NT2/D1 (cell line): ENCODE results near the gene EVPLL.
A peak's percentile ranks its signal among the peaks of the same experiment; 100 is the strongest.
"Not testable (repeated sequence)": the region's sequence is repeated elsewhere in the genome, so short reads cannot be mapped to it uniquely, and the experiment has no call there.

ENCODE experiments used
- DNase-seq: peaks from one replicate; pipeline ENCODE4 v3.0.0-alpha.2; 2011; ENCODE audit warnings: low read depth, low spot score
- H3K27me3 ChIP-seq: 2 replicates; pipeline ENCODE4 v1.6.0; 2011; ENCODE audit warnings: mild to moderate bottlenecking; ENCODE audit not compliant: insufficient read length, insufficient read depth
- H3K36me3 ChIP-seq: 2 replicates; pipeline ENCODE4 v1.6.1; 2011; ENCODE audit warnings: mild to moderate bottlenecking, low read length, mixed read lengths; ENCODE audit not compliant: insufficient read depth, insufficient read length
- H3K4me1 ChIP-seq: 2 replicates; pipeline ENCODE4 v1.5.1; 2011; ENCODE audit not compliant: insufficient read depth, insufficient read length
- H3K4me3 ChIP-seq: 2 replicates; pipeline ENCODE4 v1.5.1; 2011; ENCODE audit warnings: low read depth; ENCODE audit not compliant: insufficient read length
- H3K9ac ChIP-seq: 2 replicates; pipeline ENCODE4 v1.6.0; 2011; ENCODE audit warnings: low read depth; ENCODE audit not compliant: insufficient read length
- H3K9me3 ChIP-seq: 2 replicates; pipeline ENCODE4 v1.5.1; 2011; ENCODE audit warnings: mild to moderate bottlenecking, low read length; ENCODE audit not compliant: insufficient read depth

Gene EVPLL

DNA sequence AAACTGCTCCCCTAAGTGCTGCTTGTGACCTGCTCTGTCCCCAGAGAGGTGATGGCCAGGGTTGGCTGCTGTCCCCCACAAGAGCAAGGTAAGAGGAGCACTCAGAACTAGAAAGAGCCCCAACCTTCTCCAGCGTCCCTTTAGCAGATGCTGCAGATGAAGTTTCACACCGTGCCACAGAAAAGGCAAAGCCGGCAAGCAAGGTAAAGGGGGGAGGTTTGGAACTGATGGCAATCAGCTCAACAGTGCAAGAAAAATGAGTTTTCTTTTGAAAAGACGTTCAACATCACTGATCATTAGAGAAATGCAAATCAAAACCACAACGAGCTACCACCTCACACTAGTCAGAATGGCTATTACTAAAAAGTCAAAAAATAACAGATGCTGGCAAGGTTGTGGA lies 26.0 kb downstream of the EVPLL start:
- DNase-seq, H3K27me3 ChIP-seq, H3K4me3 ChIP-seq, H3K36me3 ChIP-seq, H3K9ac ChIP-seq, H3K9me3 ChIP-seq, H3K4me1 ChIP-seq: not testable (repeated sequence)

DNA sequence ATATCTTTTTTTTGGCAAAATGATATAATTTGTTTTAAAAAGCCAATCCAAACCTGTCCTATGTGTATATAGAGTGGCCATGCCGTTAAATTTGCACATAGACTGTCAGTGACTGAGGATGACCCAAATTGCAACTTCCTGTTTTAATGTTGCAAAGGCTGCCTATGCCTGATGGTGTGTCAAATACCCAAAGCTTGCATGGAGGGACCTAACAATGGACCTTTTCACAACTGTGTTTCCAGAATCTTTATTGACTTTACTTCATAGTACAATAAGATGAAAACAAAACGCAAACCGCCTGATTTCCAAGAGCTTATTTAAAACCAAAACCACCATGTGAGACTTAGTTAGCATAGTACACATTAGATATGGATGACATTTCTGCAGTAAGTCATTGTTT lies 31.3 kb downstream of the EVPLL start:
- H3K36me3 ChIP-seq, H3K4me1 ChIP-seq, DNase-seq, H3K9ac ChIP-seq, H3K9me3 ChIP-seq, H3K27me3 ChIP-seq, H3K4me3 ChIP-seq: not testable (repeated sequence)

DNA sequence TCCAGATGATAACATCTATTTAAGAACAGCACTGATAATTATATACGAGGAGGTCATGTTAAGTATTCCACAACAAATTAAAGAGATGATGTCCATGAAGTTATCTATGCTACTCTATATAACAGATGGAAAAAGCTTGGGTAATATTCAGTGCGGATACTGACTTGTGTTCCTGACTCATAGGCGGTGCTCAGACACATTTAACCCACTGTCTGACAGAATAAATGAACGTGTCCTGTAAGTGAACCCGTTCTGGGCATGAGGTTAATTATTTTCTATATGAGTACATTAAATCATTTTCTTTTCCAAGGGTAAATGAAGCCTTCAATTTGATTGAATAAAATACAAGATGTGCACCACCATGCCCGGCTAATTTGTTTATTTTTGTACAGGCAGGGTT lies 31.7 kb downstream of the EVPLL start:
- not testable (repeated sequence) for H3K9me3 ChIP-seq, H3K9ac ChIP-seq, H3K36me3 ChIP-seq, H3K4me3 ChIP-seq, H3K4me1 ChIP-seq, H3K27me3 ChIP-seq, DNase-seq

DNA sequence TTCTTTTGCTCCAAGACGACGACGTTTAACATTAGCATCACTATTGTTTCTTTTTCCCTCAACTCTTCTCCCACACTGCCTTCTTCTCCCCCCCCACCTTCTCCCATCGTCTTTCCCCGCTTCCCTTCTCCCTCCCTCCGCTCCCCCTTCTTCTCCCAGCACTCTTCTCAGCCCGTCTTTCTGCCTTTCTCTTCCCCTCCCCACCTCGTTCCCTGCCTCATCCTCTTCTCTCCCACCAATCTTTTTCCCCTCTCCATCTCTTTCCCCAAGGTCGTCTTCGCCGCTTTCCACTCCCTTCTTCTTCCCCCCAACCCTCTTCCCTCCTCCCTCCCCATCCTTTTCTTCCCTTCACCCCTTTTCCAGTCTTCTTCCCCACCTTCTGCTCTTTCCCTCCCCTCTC lies 33.2 kb downstream of the EVPLL start:
- Histone ChIP-seq H3K4me3 (peak overlapping the region; percentile 45), H3K9ac (peak overlapping the region; percentile 56)
- not testable (repeated sequence) for H3K4me1 ChIP-seq, H3K9me3 ChIP-seq, H3K36me3 ChIP-seq, H3K27me3 ChIP-seq
- peak; percentile 38 for DNase-seq

GRCh38 chr17:18411377-18411864 lies 33.8 kb downstream of the EVPLL start:
- H3K36me3 ChIP-seq, H3K9me3 ChIP-seq, H3K4me1 ChIP-seq, H3K27me3 ChIP-seq, DNase-seq: not testable (repeated sequence)
- Histone ChIP-seq H3K4me3 (peak overlapping the region; percentile 45), H3K9ac (peak overlapping the region; percentile 76)

- H3K9me3 ChIP-seq, H3K27me3 ChIP-seq, H3K4me3 ChIP-seq, DNase-seq, H3K36me3 ChIP-seq, H3K9ac ChIP-seq, H3K4me1 ChIP-seq: not testable (repeated sequence)
Measured at GRCh38 chr17:18412001-18412538, 34.5 kb downstream of the EVPLL start.

DNA sequence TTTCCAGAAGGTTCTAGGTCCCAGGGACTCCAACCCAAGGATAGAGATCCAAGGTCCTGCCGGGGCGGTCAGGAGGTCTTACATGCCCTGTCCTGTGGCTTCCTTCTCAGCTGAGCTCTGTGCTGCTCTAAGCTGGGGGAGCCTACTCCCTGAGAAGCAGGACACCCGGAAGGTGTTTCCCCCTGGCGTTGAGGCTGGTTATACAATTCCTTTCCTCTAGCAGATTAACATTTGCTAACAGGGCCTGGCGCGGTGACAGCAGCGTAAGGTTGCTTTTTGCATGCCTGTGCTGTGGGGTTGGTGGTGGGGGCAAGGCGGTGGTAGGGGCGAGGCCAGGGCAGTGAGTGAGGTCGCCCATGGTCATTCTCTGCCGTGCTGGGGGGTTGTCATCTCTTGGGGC lies 43.9 kb downstream of the EVPLL start:
- H3K9me3 ChIP-seq, H3K27me3 ChIP-seq, H3K36me3 ChIP-seq, H3K9ac ChIP-seq, DNase-seq, H3K4me1 ChIP-seq, H3K4me3 ChIP-seq: not testable (repeated sequence)

GRCh38 chr17:18422464-18422863 lies 44.9 kb downstream of the EVPLL start:
- not testable (repeated sequence) for H3K4me3 ChIP-seq, H3K9ac ChIP-seq, H3K4me1 ChIP-seq, DNase-seq, H3K36me3 ChIP-seq, H3K9me3 ChIP-seq, H3K27me3 ChIP-seq

- not testable (repeated sequence) for H3K27me3 ChIP-seq, H3K9ac ChIP-seq, H3K4me3 ChIP-seq, H3K9me3 ChIP-seq, H3K36me3 ChIP-seq, H3K4me1 ChIP-seq, DNase-seq
Measured at GRCh38 chr17:18423015-18423414, 45.4 kb downstream of the EVPLL start.

DNA sequence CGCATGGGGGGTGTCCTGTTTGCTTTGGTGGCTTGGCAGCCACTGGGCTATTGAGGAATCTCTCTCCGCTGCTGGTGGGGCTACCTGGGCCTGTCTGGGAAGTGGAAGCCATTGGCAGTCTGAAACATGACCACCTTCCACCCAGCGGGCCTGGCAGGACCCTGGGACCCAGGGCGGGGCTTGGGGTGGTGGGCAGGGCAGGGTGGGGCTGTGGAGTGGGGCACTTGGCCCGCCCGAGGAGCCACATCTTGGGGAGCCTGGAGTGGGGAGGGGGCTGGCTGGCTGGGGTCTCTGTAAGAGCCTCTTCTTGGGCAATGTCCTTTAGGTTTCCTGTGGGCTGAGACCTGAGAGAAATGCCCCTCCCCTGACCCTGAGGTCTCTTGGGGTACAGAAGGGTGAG lies 48.0 kb downstream of the EVPLL start:
- H3K36me3 ChIP-seq, H3K9ac ChIP-seq, H3K27me3 ChIP-seq, H3K9me3 ChIP-seq, H3K4me1 ChIP-seq, H3K4me3 ChIP-seq, DNase-seq: not testable (repeated sequence)

DNA sequence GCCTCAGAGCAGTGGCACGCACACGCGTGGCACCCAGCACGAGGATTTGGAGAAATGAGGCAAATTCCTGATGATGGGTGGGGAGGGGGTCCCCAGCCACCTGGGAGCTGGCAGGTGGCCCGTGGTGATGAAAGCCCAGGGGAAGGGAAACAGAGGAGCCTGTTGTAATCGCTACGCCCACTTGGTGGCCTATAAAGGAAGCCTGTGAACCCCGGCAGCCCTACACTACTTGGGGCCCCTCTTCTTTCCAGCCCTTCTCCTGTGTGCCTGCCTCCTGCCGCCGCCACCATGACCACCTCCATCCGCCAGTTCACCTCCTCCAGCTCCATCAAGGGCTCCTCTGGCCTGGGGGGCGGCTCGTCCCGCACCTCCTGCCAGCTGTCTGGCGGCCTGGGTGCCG lies 49.1 kb downstream of the EVPLL start:
- not testable (repeated sequence) for H3K4me3 ChIP-seq, H3K36me3 ChIP-seq, H3K9ac ChIP-seq, H3K4me1 ChIP-seq, DNase-seq, H3K9me3 ChIP-seq, H3K27me3 ChIP-seq

- not testable (repeated sequence) for DNase-seq, H3K27me3 ChIP-seq, H3K36me3 ChIP-seq, H3K9me3 ChIP-seq, H3K4me3 ChIP-seq, H3K4me1 ChIP-seq, H3K9ac ChIP-seq
Measured at GRCh38 chr17:18432206-18432605, 54.6 kb downstream of the EVPLL start.
